Fibroblast of villous mesenchyme (primary cell): ENCODE data around the gene ATRX. TPM values are rescaled to one million over a fixed set of nuclear protein-coding genes. Genes with fewer than 3 reads are reported as not detected.
"Not testable (repeated sequence)": the region's sequence is repeated elsewhere in the genome, so short reads cannot be mapped to it uniquely, and the experiment has no call there.

ENCODE experiments used
- DNase-seq: peaks from one replicate; pipeline ENCODE4 v3.0.0-alpha.2; 2010; ENCODE audit warnings: low read depth
- H3K4me3 ChIP-seq: 2 replicates; pipeline ENCODE4 v1.5.1; 2011; ENCODE audit warnings: low read depth, mild to moderate bottlenecking, low read length
- total RNA-seq: library from RNA; depleted of rRNA; stranded (reverse); fragments of >200 nt; gene quantifications from 2 replicates; pipeline ENCODE4 v1.2.3, GENCODE V29; 2012
- TF ChIP-seq, protein P1 (sequence below): IDR thresholded peaks from 2 replicates; pipeline ENCODE4 v1.5.1; 2012; ENCODE audit warnings: low read depth, mild to moderate bottlenecking, low read length; ENCODE audit not compliant: insufficient read depth

ATRX gene
- total RNA-seq, 1 donor = 92.8 TPM

DNA sequence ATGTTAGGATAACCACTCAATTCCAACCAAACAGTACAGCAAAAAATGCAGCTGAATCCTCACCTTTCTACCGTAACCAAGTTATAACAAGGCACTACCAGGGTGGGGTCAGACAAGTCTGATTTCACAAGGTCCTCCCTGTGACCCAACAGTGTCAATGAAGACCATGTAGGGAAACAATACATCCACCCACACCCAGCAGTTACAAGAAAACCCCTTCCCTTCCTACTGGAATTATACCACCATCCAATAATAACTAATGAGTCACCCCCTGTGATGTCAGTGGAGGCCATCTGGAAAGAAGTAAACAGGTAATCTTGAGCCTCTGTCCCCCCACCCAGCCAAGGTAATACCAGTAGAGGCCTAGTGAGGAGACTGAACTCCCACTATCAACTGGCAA is 221.2 kb downstream of the ATRX start:
- TF ChIP-seq, protein P1, sequence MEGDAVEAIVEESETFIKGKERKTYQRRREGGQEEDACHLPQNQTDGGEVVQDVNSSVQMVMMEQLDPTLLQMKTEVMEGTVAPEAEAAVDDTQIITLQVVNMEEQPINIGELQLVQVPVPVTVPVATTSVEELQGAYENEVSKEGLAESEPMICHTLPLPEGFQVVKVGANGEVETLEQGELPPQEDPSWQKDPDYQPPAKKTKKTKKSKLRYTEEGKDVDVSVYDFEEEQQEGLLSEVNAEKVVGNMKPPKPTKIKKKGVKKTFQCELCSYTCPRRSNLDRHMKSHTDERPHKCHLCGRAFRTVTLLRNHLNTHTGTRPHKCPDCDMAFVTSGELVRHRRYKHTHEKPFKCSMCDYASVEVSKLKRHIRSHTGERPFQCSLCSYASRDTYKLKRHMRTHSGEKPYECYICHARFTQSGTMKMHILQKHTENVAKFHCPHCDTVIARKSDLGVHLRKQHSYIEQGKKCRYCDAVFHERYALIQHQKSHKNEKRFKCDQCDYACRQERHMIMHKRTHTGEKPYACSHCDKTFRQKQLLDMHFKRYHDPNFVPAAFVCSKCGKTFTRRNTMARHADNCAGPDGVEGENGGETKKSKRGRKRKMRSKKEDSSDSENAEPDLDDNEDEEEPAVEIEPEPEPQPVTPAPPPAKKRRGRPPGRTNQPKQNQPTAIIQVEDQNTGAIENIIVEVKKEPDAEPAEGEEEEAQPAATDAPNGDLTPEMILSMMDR = no peak
- peak; percentile 18 for DNase-seq
- no peak overlapping the region for H3K4me3 ChIP-seq

GRCh38 chrX:77561372-77561771 is 224.6 kb downstream of the ATRX start:
- DNase-seq = no peak
- TF ChIP-seq, protein P1 = no peak

GRCh38 chrX:77556276-77556675 is 229.7 kb downstream of the ATRX start:
- DNase-seq = no peak
- TF ChIP-seq, protein P1 = no peak
- no peak overlapping the region for H3K4me3 ChIP-seq

More at GRCh38 chrX:77561372-77561771, 224.6 kb downstream of the ATRX start:
- no peak overlapping the region for H3K4me3 ChIP-seq

- TF ChIP-seq, protein P1 = no peak
Observed at GRCh38 chrX:77548751-77549150, 237.3 kb downstream of the ATRX start.

DNA sequence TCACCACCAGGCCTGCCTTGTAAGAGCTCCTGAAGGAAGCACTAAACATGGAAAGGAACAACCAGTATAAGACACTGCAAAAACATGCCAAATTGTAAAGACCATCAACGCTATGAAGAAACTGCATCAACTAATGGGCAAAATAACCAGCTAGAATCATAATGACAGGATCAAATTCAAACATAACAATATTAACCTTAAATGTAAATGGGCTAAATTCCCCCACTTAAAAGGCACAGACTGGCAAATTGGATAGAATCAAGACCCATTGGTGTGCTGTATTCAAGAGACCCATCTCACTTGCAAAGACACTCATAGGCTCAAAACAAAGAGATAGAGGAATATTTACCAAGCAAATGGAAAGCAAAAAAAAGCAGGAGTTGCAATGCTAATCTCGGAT is 246.2 kb downstream of the ATRX start:
- not testable (repeated sequence) for DNase-seq, H3K4me3 ChIP-seq

More at GRCh38 chrX:77548751-77549150, 237.3 kb downstream of the ATRX start:
- no peak overlapping the region for H3K4me3 ChIP-seq
- DNase-seq = no peak

DNA sequence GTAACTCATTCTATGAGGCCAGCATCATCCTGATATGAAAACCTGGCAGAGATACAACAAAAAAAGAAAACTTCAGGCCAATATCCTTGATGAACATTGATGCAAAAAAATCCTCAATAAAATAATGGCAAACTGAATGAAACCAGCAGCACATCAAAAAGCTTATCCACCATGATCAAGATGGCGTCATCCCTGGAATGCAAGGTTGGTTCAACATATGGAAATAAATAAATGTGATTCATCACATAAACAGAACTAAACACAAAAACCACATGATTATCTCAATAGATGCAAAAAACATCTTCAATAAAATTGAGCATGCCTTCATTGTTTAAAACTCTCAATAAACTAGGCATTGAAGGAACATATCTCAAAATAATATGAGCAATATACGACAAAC is 254.8 kb downstream of the ATRX start:
- DNase-seq, H3K4me3 ChIP-seq: not testable (repeated sequence)

DNA sequence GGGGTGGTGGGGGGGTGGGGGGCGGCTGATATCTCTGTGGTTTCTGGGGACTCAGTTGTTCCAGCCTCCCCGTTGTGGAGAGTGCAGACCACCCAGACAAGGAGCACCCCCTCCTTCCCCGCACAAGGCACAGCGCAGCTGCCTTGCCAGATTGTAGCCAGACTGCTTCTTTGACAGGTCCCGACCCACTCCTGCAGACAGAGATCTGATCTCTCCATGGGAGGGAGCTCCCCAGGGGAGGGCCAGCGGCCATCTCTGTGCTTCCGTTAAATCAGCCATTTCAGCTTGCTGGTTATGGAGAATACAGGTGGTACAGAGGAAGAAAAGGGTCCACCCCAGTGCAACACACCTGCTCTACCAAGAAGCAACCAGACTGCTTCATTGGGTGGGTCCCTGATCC is 258.0 kb downstream of the ATRX start:
- H3K4me3 ChIP-seq = no peak overlapping the region
- TF ChIP-seq, protein P1 = no peak
- no peak for DNase-seq

DNA sequence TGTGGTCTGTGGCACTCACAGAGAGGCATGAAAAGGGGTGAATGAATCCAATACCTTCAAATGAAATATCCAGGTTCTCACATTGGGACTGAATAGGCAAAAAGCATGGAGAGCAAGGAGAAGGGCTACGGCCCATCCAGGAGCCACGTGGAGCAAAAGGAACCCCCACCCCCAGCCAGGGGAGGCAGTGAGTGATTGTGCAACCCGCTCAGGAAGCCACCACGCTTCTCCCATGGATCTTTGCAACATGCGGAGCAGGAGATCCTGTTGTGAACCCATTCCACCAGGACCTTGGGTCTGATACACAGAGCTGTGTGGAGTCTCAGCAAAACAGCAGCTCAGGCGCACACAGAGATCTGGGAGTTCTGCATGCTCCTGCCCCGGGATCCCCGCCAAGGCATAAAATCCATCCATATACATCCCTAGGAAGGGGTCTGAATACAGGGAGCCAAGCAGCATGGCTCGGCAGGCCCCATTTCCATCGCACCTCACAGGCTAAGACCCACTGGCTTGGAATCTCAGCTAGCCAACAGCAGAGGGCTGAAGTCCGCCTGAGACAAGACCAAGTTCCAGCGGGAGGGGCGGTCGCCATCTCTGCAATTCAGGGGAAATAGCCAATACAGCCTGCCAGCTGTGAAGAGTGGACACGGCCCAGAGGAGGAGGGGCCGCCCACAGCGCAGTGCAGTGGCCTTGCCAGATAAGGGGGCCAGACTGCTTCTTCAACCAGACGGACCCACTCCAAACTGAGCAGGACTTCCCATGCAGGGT is 258.6 kb downstream of the ATRX start:
- TF ChIP-seq, protein P1 = no peak
- DNase-seq = no peak
- no peak overlapping the region for H3K4me3 ChIP-seq
